Regular cardiac myocyte (primary cell): ENCODE results near the gene SMPX. TPM values are rescaled to one million over a fixed set of nuclear protein-coding genes. Genes with fewer than 3 reads are reported as not detected.

ENCODE experiments used
- total RNA-seq: library from RNA; depleted of rRNA; stranded (reverse); fragments of >200 nt; gene quantifications from 2 replicates; pipeline ENCODE4 v1.2.3, GENCODE V29; 2014

The SMPX gene
- total RNA-seq: not detected in 2 replicates

DNA sequence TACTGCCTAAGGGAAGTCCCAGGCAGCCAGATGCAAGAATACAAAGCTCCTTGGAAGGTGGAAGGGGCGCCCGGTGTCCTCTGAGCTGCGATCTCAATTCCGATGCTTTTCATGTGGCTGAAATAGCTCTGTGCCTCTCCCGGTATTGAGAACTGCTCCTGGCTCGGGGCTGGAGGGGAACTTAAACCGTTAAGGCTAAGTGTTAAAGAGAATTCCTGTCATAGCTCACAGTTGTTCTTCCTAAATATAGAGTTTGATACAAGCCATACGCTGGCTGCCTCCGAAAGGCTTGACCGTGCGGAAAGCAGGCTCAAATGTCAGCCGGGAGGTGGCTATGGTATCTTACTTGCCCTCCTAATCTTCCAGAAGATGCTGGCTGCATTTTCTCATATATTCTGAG lies at the start of gene SMPX:
TSS of gene SMPX (minus strand) at position 157 of the 400 bp plus-strand sequence. CDS start 3,826 bp downstream, outside the sequence.

DNA sequence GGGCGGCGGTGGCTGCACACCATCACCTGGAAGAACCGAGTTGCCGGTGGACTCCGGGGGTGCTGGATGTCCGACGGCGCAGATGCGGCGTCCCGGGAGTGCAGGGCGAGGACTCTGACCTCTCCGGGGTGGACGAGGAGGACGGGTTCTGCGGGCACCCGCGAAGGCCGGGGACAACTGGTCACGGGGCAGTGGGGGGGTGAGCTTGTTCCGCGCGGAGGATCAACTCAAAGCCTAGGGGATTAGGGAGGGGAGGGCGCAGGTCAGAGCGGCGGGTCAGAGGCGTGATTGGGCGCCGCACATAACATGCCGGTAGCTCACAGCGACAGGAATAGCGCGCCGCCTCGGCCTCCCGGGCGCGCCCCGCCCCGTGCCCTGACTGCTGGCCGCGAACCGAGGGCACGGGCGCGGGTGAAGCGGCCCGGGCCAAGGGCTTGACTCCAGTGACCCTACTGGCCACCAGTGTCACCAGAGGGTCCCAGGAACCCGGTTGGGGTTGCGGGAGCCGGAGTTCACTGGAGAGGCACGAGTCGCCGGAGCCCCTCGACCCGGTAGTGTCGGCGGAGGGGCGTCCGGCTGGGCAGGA lies 99.7 kb downstream of the SMPX start, which contains the start of gene KLHL34:
TSS of gene KLHL34 (minus strand) at position 179 of the 586 bp plus-strand sequence. CDS start 542 bp downstream, outside the sequence.

Other genes with a start within 250 kb of the SMPX start
- under 0.01 TPM in 2 replicates for gene KLHL34, start 99.8 kb downstream of the SMPX start, total RNA-seq
- 9.3 and 11.5 TPM in 2 replicates for gene MBTPS2, start 81.5 kb upstream of the SMPX start, total RNA-seq
- gene YY2, start 97.9 kb upstream of the SMPX start, total RNA-seq: 1.2 and 1.4 TPM in 2 replicates
- 199 and 408 TPM in 2 replicates for gene SMS, start 182.6 kb upstream of the SMPX start, total RNA-seq